ENCODE results near the gene ERI3.

DNA sequence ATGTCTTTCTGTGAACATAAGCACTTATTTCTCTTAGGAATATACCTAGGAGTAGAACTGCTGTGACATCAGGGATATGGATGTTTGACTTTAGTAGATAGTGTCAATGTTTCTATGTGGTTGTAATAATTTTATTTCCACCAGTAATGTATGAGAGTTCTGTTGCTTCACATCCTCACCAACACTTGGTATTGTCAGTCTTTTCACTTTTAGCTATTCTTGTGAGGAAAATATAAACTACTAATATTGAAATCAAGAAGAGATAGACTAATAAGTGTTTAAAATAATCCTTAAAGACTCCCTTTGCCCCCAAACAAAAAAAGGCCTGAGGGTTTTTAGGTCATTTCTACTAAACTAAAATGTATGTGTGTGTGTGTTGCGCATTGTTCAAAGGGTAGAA lies 144.5 kb downstream of the ERI3 start:
- TF ChIP-seq POLR2AphosphoS5 (IDR thresholded peaks at IDR 0.05) = no peak
- TF ChIP-seq, protein P1, sequence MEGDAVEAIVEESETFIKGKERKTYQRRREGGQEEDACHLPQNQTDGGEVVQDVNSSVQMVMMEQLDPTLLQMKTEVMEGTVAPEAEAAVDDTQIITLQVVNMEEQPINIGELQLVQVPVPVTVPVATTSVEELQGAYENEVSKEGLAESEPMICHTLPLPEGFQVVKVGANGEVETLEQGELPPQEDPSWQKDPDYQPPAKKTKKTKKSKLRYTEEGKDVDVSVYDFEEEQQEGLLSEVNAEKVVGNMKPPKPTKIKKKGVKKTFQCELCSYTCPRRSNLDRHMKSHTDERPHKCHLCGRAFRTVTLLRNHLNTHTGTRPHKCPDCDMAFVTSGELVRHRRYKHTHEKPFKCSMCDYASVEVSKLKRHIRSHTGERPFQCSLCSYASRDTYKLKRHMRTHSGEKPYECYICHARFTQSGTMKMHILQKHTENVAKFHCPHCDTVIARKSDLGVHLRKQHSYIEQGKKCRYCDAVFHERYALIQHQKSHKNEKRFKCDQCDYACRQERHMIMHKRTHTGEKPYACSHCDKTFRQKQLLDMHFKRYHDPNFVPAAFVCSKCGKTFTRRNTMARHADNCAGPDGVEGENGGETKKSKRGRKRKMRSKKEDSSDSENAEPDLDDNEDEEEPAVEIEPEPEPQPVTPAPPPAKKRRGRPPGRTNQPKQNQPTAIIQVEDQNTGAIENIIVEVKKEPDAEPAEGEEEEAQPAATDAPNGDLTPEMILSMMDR (IDR thresholded peaks at IDR 0.05; ENCODE audit: poor library complexity, severe bottlenecking) = no peak
- TF ChIP-seq SMC3 (conservative IDR thresholded peaks at IDR 0.05; ENCODE audit: poor library complexity) = no peak
- no peak for TF ChIP-seq EZH2 (IDR thresholded peaks at IDR 0.05; ENCODE audit: borderline replicate concordance, insufficient read depth, low read length, poor library complexity, severe bottlenecking)
- TF ChIP-seq RAD21 (conservative IDR thresholded peaks at IDR 0.05) = no peak
